BLaER1 treated with 17β-estradiol and CSF1 and Interleukin-3, amounts not matched to agents 10 nM and 100 nM (cell line): ENCODE data around the gene CHPF2.

Experiments
- H3K27ac ChIP-seq, 11 experiments: shearing (Covaris generic); formaldehyde crosslinking; 2 replicates each; pipeline ENCODE4 v1.8.1; 2022
- H3K27me3 ChIP-seq, 11 experiments: shearing (Covaris generic); formaldehyde crosslinking; 2 replicates each; pipeline ENCODE4 v1.8.1; 2022
- H3K36me3 ChIP-seq, 11 experiments: shearing (Covaris generic); formaldehyde crosslinking; 2 replicates each; pipeline ENCODE4 v1.8.1; 2022
- H3K4me1 ChIP-seq, 10 experiments: shearing (Covaris generic); formaldehyde crosslinking; 2 replicates each; pipeline ENCODE4 v1.8.1; 2022
- H3K4me2 ChIP-seq, 11 experiments: shearing (Covaris generic); formaldehyde crosslinking; 2 replicates each; pipeline ENCODE4 v1.8.1; 2022
- H3K4me3 ChIP-seq, 10 experiments: shearing (Covaris generic); formaldehyde crosslinking; 2 replicates each; pipeline ENCODE4 v1.8.1; 2022
- H3K9ac ChIP-seq, 11 experiments: shearing (Covaris generic); formaldehyde crosslinking; 2 replicates each; pipeline ENCODE4 v1.8.1; 2022
- H3K9me3 ChIP-seq, 11 experiments: shearing (Covaris generic); formaldehyde crosslinking; replicated peaks in 1 of 11; 2 replicates each; pipeline ENCODE4 v1.8.1; 2022
- H4K20me1 ChIP-seq, 11 experiments: shearing (Covaris generic); formaldehyde crosslinking; 2 replicates each; pipeline ENCODE4 v1.8.1; 2022
- Cebpa-rat ChIP-seq, 11 experiments: shearing (Covaris generic); IDR thresholded peaks; 2 replicates each; pipeline ENCODE4 v1.8.1; 2022

CHPF2 gene

DNA sequence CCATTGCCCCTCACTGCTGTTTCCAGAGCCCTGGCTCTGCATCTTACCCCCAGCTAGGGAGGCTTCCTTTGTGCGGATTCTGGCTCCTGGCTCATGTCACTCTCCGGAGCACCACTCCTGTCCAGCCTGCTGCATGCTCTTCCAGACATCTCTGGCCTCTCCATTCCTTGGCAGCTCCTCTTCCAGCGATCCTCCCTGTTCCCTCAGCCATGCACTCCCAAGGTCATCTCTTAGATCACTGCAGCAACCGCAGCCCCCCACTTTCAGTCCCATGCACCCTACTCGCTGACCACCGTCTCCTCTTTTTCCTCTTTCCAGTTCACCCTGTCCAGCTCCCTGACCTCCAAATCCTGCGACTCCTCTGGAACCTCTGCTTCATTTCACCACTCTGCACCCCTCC, 23.1 kb downstream of the CHPF2 start:
- Histone ChIP-seq H3K27me3 (peaks cover 65 to 85% (median 83%) of the 10 kb centered on the region in 11 experiments), H3K9ac (no peak overlapping the region), H3K4me1 (peaks cover 5 to 15% (median 13%) of the 10 kb centered on the region in 10 experiments; a peak in 17 of 20 replicates), H3K9me3 (no peaks in the 10 kb centered on the region), H4K20me1 (peaks cover 0 to 50% (median 24%) of the 10 kb centered on the region in 11 experiments; a peak in 16 of 22 replicates), H3K27ac (no peak overlapping the region), H3K4me2 (no peak overlapping the region), H3K36me3 (no peaks in the 10 kb centered on the region), H3K4me3 (no peak overlapping the region)
- no peak for TF ChIP-seq Cebpa-rat (IDR thresholded peaks at IDR 0.05)

DNA sequence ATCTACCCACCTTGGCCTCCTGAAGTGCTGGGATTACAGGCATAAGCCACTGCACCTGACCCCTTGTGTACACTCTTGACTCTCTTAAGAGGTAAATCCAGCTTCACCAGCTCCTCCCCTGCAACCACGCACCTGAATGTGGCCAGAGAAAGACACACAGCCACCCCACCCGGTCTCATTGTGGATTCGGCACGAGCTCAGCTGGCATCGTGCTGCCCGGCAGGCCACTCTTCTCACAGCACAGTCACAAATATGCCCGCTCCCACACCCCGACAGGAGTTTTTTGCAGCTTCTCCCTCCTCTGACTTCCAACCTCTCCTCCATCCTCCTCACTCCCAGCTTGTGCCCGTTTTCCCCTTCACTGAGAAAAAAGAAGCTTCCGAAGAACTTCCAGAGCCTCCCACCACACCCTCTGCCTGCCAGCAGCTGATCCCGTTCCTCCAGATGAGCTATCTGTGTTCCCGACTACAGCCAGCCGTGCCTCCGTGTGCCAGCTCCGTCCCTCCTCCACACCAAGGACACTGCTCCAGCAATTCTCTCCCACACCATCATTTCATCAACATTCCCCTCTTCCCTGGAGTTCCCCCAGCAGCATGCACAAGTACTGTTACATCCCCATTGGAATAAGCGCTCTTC, 24.2 kb downstream of the CHPF2 start:
- Histone ChIP-seq H3K9ac (no peak overlapping the region), H3K4me1 (peaks cover under 1 to 9% (median 8%) of the 10 kb centered on the region in 10 experiments; a peak in 16 of 20 replicates), H4K20me1 (peaks cover 0 to 38% (median 13%) of the 10 kb centered on the region in 11 experiments; a peak in 12 of 22 replicates), H3K4me2 (no peak overlapping the region), H3K4me3 (no peak overlapping the region), H3K9me3 (no peaks in the 10 kb centered on the region), H3K27me3 (peaks cover 54 to 77% (median 72%) of the 10 kb centered on the region in 11 experiments), H3K27ac (no peak overlapping the region), H3K36me3 (no peaks in the 10 kb centered on the region)
- TF ChIP-seq Cebpa-rat (IDR thresholded peaks at IDR 0.05): no peak

- H3K4me1 ChIP-seq: no peaks in the 10 kb centered on the region
These were observed 25.7 kb downstream of the CHPF2 start for GRCh38 chr7:151257990-151258389.

GRCh38 chr7:151260471-151260870, 28.2 kb downstream of the CHPF2 start:
- no peak for TF ChIP-seq Cebpa-rat (IDR thresholded peaks at IDR 0.05)

More at GRCh38 chr7:151257990-151258389, 25.7 kb downstream of the CHPF2 start:
- Histone ChIP-seq H4K20me1 (peaks cover 0 to 25% (median 5%) of the 10 kb centered on the region in 11 experiments; a peak in 12 of 22 replicates), H3K4me3 (no peak overlapping the region), H3K9me3 (no peaks in the 10 kb centered on the region), H3K36me3 (no peaks in the 10 kb centered on the region), H3K9ac (no peak overlapping the region), H3K27ac (no peak overlapping the region), H3K4me2 (no peak overlapping the region), H3K27me3 (peaks cover 39 to 62% (median 58%) of the 10 kb centered on the region in 11 experiments)
- TF ChIP-seq Cebpa-rat (IDR thresholded peaks at IDR 0.05): no peak

DNA sequence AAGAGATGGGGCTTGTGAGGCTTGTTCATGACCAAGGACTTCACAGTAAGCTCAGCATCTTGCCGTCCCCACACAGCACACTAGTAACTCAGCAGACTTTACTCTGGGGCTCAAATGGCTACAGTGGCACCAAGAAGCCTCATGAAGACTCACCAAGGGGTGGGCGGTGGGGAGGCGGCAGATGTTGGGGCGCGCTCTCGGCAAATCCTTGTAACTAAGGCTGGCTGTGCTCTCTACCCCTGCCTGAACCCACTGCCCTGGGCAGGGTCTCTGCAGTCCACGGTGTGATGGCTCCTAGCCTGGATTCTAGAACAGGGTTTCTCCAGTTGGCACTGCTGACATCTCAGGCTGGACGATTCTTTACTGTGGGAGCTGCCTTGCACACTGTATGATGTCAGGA, 28.6 kb downstream of the CHPF2 start:
- TF ChIP-seq Cebpa-rat (IDR thresholded peaks at IDR 0.05): no peak
- Histone ChIP-seq H4K20me1 (no peaks in the 10 kb centered on the region; a peak in 3 of 22 replicates), H3K4me1 (no peaks in the 10 kb centered on the region), H3K9ac (no peak overlapping the region), H3K36me3 (no peaks in the 10 kb centered on the region), H3K9me3 (no peaks in the 10 kb centered on the region), H3K27ac (no peak overlapping the region), H3K4me3 (no peak overlapping the region), H3K4me2 (no peak overlapping the region), H3K27me3 (peaks cover 13 to 33% (median 29%) of the 10 kb centered on the region in 11 experiments)

More at GRCh38 chr7:151260471-151260870, 28.2 kb downstream of the CHPF2 start:
- Histone ChIP-seq H3K4me1 (no peaks in the 10 kb centered on the region), H3K4me2 (no peak overlapping the region), H3K9me3 (no peaks in the 10 kb centered on the region), H3K27ac (no peak overlapping the region), H3K9ac (no peak overlapping the region), H3K27me3 (peaks cover 14 to 38% (median 33%) of the 10 kb centered on the region in 11 experiments), H3K4me3 (no peak overlapping the region), H3K36me3 (no peaks in the 10 kb centered on the region), H4K20me1 (peaks cover 0 to 1% (median 0%) of the 10 kb centered on the region in 11 experiments; a peak in 6 of 22 replicates)

- Histone ChIP-seq H3K36me3 (no peaks in the 10 kb centered on the region), H3K9me3 (no peaks in the 10 kb centered on the region), H3K4me2 (no peak overlapping the region), H3K27ac (no peak overlapping the region), H3K27me3 (peaks cover 7 to 27% (median 22%) of the 10 kb centered on the region in 11 experiments; a peak in 21 of 22 replicates), H3K4me3 (no peak overlapping the region), H3K4me1 (no peaks in the 10 kb centered on the region), H4K20me1 (no peaks in the 10 kb centered on the region; a peak in 3 of 22 replicates), H3K9ac (no peak overlapping the region)
- TF ChIP-seq Cebpa-rat (IDR thresholded peaks at IDR 0.05): no peak
These were observed 29.2 kb downstream of the CHPF2 start for GRCh38 chr7:151261529-151261928.

GRCh38 chr7:151264615-151265014, 32.3 kb downstream of the CHPF2 start:
- H3K9me3 ChIP-seq: no peaks in the 10 kb centered on the region
- H4K20me1 ChIP-seq: 0 out of 22 replicates have a peak, but pooled peaks cover 0 to 3% (median 0%) of the 10 kb centered on the region in 11 experiments
- H3K4me2 ChIP-seq: no peak overlapping the region
- peaks cover 0 to 5% (median 0%) of the 10 kb centered on the region in 11 experiments; a peak in 4 of 22 replicates for H3K27me3 ChIP-seq
- H3K9ac ChIP-seq: no peak overlapping the region
- TF ChIP-seq Cebpa-rat (IDR thresholded peaks at IDR 0.05): no peak
- no peaks in the 10 kb centered on the region for H3K36me3 ChIP-seq
- no peak overlapping the region for H3K4me3 ChIP-seq
- H3K27ac ChIP-seq: no peak overlapping the region
- H3K4me1 ChIP-seq: no peaks in the 10 kb centered on the region; a peak in 1 of 20 replicates

GRCh38 chr7:151265351-151265931, 33.2 kb downstream of the CHPF2 start:
- TF ChIP-seq Cebpa-rat (IDR thresholded peaks at IDR 0.05): no peak
- no peak overlapping the region for H3K4me3 ChIP-seq
- no peak overlapping the region for H3K4me2 ChIP-seq

DNA sequence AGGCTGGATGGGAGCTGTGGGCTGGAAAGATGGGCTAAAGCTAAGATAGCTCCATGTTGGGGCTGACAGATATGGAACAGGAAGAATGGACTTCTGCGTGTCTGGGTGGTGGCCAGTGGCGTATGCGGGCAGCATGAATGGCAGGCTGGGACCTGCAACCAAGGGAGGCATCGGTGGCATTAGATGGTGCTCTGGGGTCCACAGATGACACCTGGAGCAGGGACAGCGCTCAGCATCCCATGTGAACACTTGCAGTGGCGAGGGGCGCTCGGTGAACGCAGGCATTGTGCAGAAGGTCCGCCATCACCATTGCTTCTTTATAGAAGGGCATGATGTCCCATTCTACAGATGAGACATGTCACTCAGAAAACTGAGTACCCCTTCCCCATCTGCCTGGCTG, 37.2 kb downstream of the CHPF2 start:
- H3K9me3 ChIP-seq: no peaks in the 10 kb centered on the region
- TF ChIP-seq Cebpa-rat (IDR thresholded peaks at IDR 0.05): no peak
- no peak overlapping the region for H3K27ac ChIP-seq
- peaks cover 0 to 6% (median 0%) of the 10 kb centered on the region in 11 experiments; a peak in 5 of 22 replicates for H3K27me3 ChIP-seq
- H3K4me2 ChIP-seq: no peak overlapping the region
- H4K20me1 ChIP-seq: 0 out of 22 replicates have a peak, but pooled peaks cover 0 to 9% (median 0%) of the 10 kb centered on the region in 11 experiments
- no peak overlapping the region for H3K4me3 ChIP-seq
- no peaks in the 10 kb centered on the region for H3K36me3 ChIP-seq
- no peak overlapping the region for H3K9ac ChIP-seq
- peaks cover 0 to 38% (median 18%) of the 10 kb centered on the region in 10 experiments; a peak in 15 of 20 replicates for H3K4me1 ChIP-seq

More at GRCh38 chr7:151265351-151265931, 33.2 kb downstream of the CHPF2 start:
- Histone ChIP-seq H3K9me3 (no peaks in the 10 kb centered on the region), H3K4me1 (no peaks in the 10 kb centered on the region; a peak in 1 of 20 replicates), H3K27ac (no peak overlapping the region), H3K9ac (no peak overlapping the region), H3K36me3 (no peaks in the 10 kb centered on the region), H4K20me1 (0 out of 22 replicates have a peak, but pooled peaks cover 0 to 3% (median 0%) of the 10 kb centered on the region in 11 experiments), H3K27me3 (peaks cover 0 to 3% (median 0%) of the 10 kb centered on the region in 11 experiments; a peak in 3 of 22 replicates)
